HUES64 (cell line): ENCODE measurements around the gene SAXO2.
"Not testable (repeated sequence)": the region's sequence is repeated elsewhere in the genome, so short reads cannot be mapped to it uniquely, and the experiment has no call there.

Experiments used
- H3K27ac ChIP-seq: 2 replicates; pipeline ENCODE4 v1.7.0; 2013; ENCODE audit warnings: low read depth, low read length, inconsistent platforms
- H3K27me3 ChIP-seq: 2 replicates; pipeline ENCODE4 v1.6.1; 2013; ENCODE audit warnings: mild to moderate bottlenecking, low read length; ENCODE audit not compliant: insufficient read depth
- H3K36me3 ChIP-seq: 2 replicates; pipeline ENCODE4 v1.6.1; 2013; ENCODE audit warnings: mild to moderate bottlenecking, low read length; ENCODE audit not compliant: insufficient read depth
- H3K4me1 ChIP-seq: 2 replicates; pipeline ENCODE4 v1.6.1; 2013; ENCODE audit warnings: mild to moderate bottlenecking, low read length, moderate library complexity; ENCODE audit not compliant: insufficient read depth
- H3K4me3 ChIP-seq: 2 replicates; pipeline ENCODE4 v1.5.1; 2013; ENCODE audit warnings: mild to moderate bottlenecking, low read length, moderate library complexity
- H3K9ac ChIP-seq: 2 replicates; pipeline ENCODE4 v1.6.1; 2013; ENCODE audit warnings: mild to moderate bottlenecking, low read depth, low read length
- H3K9me3 ChIP-seq: 2 replicates; pipeline ENCODE4 v1.6.1; 2013; ENCODE audit warnings: low read depth, low read length; ENCODE audit not compliant: insufficient read depth
- WGBS: fragments of 150-250, 120-280 bp; methylation state at CpG from one replicate; pipeline ENCODE4 v1.1.7; 2013; ENCODE audit warnings: missing lambda C conversion rate; 5-methylcytosine and 5-hydroxymethylcytosine counted together

The SAXO2 gene

GRCh38 chr15:82316247-82317090 is 53.9 kb downstream of the SAXO2 start:
- not testable (repeated sequence) for H3K4me1 ChIP-seq, H3K9ac ChIP-seq, H3K27me3 ChIP-seq, H3K27ac ChIP-seq, H3K4me3 ChIP-seq, H3K36me3 ChIP-seq, H3K9me3 ChIP-seq
- 93% methylated on average over 23 of the region's 23 CpGs for WGBS

GRCh38 chr15:82317091-82317489 is 54.5 kb downstream of the SAXO2 start:
- no peak overlapping the region for H3K27ac ChIP-seq
- no peaks in the 10 kb centered on the region for H3K36me3 ChIP-seq
- no peaks in the 10 kb centered on the region for H3K9me3 ChIP-seq
- no peak overlapping the region for H3K9ac ChIP-seq
- 91% methylated on average over 11 of the region's 12 CpGs for WGBS
- no peaks in the 10 kb centered on the region for H3K27me3 ChIP-seq
- H3K4me3 ChIP-seq: no peak overlapping the region
- H3K4me1 ChIP-seq: no peaks in the 10 kb centered on the region

- H3K27ac ChIP-seq, H3K9me3 ChIP-seq, H3K27me3 ChIP-seq, H3K9ac ChIP-seq, H3K4me1 ChIP-seq, H3K4me3 ChIP-seq, H3K36me3 ChIP-seq: not testable (repeated sequence)
- WGBS: 88% methylated on average over 7 of the region's 7 CpGs
These were observed 54.9 kb downstream of the SAXO2 start for GRCh38 chr15:82317516-82317915.

GRCh38 chr15:82318281-82318680 is 55.7 kb downstream of the SAXO2 start:
- not testable (repeated sequence) for H3K4me1 ChIP-seq, H3K9ac ChIP-seq, H3K9me3 ChIP-seq, H3K27me3 ChIP-seq, H3K36me3 ChIP-seq, H3K4me3 ChIP-seq, H3K27ac ChIP-seq
- 96% methylated on average over 8 of the region's 8 CpGs for WGBS

GRCh38 chr15:82319522-82320278 is 57.1 kb downstream of the SAXO2 start:
- not testable (repeated sequence) for H3K27me3 ChIP-seq, H3K9ac ChIP-seq, H3K4me1 ChIP-seq, H3K27ac ChIP-seq, H3K4me3 ChIP-seq, H3K36me3 ChIP-seq, H3K9me3 ChIP-seq
- 95% methylated on average over 11 of the region's 19 CpGs for WGBS

- 61% methylated on average over 2 of the region's 6 CpGs for WGBS
- not testable (repeated sequence) for H3K36me3 ChIP-seq, H3K9me3 ChIP-seq, H3K27me3 ChIP-seq, H3K4me1 ChIP-seq, H3K9ac ChIP-seq, H3K4me3 ChIP-seq, H3K27ac ChIP-seq
These were observed 58.2 kb downstream of the SAXO2 start for GRCh38 chr15:82320861-82321260.

GRCh38 chr15:82322488-82322887 is 59.9 kb downstream of the SAXO2 start:
- H3K9ac ChIP-seq, H3K4me3 ChIP-seq, H3K36me3 ChIP-seq, H3K9me3 ChIP-seq, H3K27me3 ChIP-seq, H3K27ac ChIP-seq, H3K4me1 ChIP-seq: not testable (repeated sequence)
- no CpG with 5 or more reads among the region's 10 CpGs for WGBS

- H3K4me3 ChIP-seq, H3K27ac ChIP-seq, H3K27me3 ChIP-seq, H3K4me1 ChIP-seq, H3K9me3 ChIP-seq, H3K36me3 ChIP-seq, H3K9ac ChIP-seq: not testable (repeated sequence)
- 92% methylated on average over 5 of the region's 6 CpGs for WGBS
These were observed 62.2 kb downstream of the SAXO2 start for GRCh38 chr15:82324831-82325230.

GRCh38 chr15:82325646-82326045 is 63.0 kb downstream of the SAXO2 start:
- WGBS: 93% methylated on average over 9 of the region's 10 CpGs
- not testable (repeated sequence) for H3K27ac ChIP-seq, H3K9ac ChIP-seq, H3K27me3 ChIP-seq, H3K9me3 ChIP-seq, H3K36me3 ChIP-seq, H3K4me3 ChIP-seq, H3K4me1 ChIP-seq

GRCh38 chr15:82326896-82327295 is 64.3 kb downstream of the SAXO2 start:
- 85% methylated on average over 17 of the region's 23 CpGs for WGBS
- H3K27me3 ChIP-seq, H3K36me3 ChIP-seq, H3K9ac ChIP-seq, H3K4me3 ChIP-seq, H3K9me3 ChIP-seq, H3K27ac ChIP-seq, H3K4me1 ChIP-seq: not testable (repeated sequence)

- not testable (repeated sequence) for H3K36me3 ChIP-seq, H3K27ac ChIP-seq, H3K4me1 ChIP-seq, H3K9ac ChIP-seq, H3K9me3 ChIP-seq, H3K4me3 ChIP-seq, H3K27me3 ChIP-seq
- WGBS: 89% methylated on average over 4 of the region's 10 CpGs
These were observed 64.8 kb downstream of the SAXO2 start for GRCh38 chr15:82327372-82327771.
